Neural progenitor cell (in vitro differentiated cells): ENCODE data around the gene FAM234B.

ENCODE experiments used
- CTCF ChIP-seq: fragments of 200-600 bp; sonication (generic); IDR thresholded peaks from 2 replicates; pipeline ENCODE4 v1.5.1; 2017; ENCODE audit warnings: antibody characterized with exemption, mild to moderate bottlenecking
- EZH2phosphoT487 ChIP-seq: fragments of 200-600 bp; sonication (generic); IDR thresholded peaks from 2 replicates; pipeline ENCODE4 v1.6.1; 2017; ENCODE audit warnings: antibody characterized with exemption

- TF ChIP-seq CTCF: no peak
- no peak for TF ChIP-seq EZH2phosphoT487
These were observed 49.1 kb downstream of the FAM234B start for GRCh38 chr12:13093191-13093847.
